Fibroblast of pulmonary artery (primary cell): Measurements from ENCODE around the gene ABCB8.

Experiments used
- DNase-seq: peaks from one replicate; pipeline ENCODE4 v3.0.0-alpha.2; 2010; ENCODE audit warnings: low read depth
- H3K4me3 ChIP-seq: replicated peaks from 2 replicates; pipeline ENCODE4 v1.5.1; 2011; ENCODE audit warnings: low read depth, mild to moderate bottlenecking, control low read depth, low read length, moderate library complexity
- TF ChIP-seq, protein P1 (sequence below): IDR thresholded peaks from 2 replicates; pipeline ENCODE4 v1.5.1; 2011; ENCODE audit warnings: mild to moderate bottlenecking, control low read depth, low read length, inconsistent platforms; ENCODE audit errors: missing control alignments

Gene ABCB8

DNA sequence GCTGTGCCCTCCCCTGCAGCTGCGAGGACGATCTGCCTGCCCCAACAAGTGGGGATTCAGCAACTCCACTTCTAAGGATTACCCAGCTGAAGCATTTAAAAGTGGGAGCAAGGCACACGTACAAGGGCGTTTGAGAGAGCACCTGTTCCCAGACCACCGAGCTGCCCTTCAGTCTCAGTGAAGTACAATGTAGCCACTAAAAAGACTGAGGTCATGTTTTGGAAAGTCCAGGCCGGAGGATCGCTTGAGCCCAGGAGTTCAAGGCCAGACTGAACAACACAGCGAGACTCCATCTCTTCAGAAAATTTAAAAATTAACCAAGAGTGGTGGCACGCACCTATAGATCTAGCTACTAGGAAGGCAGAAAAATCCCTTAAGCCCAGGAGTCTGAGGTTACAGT, 22.7 kb upstream of the ABCB8 start:
- DNase-seq = no peak
- TF ChIP-seq, protein P1, sequence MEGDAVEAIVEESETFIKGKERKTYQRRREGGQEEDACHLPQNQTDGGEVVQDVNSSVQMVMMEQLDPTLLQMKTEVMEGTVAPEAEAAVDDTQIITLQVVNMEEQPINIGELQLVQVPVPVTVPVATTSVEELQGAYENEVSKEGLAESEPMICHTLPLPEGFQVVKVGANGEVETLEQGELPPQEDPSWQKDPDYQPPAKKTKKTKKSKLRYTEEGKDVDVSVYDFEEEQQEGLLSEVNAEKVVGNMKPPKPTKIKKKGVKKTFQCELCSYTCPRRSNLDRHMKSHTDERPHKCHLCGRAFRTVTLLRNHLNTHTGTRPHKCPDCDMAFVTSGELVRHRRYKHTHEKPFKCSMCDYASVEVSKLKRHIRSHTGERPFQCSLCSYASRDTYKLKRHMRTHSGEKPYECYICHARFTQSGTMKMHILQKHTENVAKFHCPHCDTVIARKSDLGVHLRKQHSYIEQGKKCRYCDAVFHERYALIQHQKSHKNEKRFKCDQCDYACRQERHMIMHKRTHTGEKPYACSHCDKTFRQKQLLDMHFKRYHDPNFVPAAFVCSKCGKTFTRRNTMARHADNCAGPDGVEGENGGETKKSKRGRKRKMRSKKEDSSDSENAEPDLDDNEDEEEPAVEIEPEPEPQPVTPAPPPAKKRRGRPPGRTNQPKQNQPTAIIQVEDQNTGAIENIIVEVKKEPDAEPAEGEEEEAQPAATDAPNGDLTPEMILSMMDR = no peak
- H3K4me3 ChIP-seq = no peak overlapping the region

DNA sequence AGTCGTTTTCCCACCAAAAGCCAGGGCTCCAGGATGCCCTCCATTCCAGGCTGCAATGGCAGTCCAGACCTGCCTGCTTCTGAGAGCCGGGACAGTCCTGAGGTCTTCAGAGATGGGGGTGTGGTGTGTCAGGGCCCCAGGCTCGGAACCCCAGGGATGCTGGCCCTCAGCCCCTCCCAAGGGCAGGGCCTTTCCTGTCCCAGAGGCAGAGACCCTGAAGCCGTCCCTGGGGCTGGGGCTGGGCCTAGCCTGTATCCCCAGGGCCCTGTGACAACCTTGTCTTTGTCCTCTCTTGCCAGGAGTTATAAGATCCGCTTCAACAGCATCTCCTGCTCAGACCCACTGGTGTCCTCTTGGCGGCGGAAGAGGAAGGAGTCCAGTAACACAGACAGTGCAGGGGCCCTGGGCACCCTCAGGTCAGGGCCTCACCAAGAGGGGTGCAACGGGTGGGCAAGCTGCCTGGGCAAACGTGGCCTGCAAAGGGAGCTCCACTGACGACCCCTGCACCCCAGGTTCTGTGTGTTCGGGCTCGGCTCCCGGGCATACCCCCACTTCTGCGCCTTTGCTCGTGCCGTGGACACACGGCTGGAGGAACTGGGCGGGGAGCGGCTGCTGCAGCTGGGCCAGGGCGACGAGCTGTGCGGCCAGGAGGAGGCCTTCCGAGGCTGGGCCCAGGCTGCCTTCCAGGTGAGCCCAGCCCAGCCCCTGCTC, 21.5 kb upstream of the ABCB8 start:
- TF ChIP-seq, protein P1 = no peak
- H3K4me3 ChIP-seq = no peak overlapping the region
- DNase-seq = no peak

DNA sequence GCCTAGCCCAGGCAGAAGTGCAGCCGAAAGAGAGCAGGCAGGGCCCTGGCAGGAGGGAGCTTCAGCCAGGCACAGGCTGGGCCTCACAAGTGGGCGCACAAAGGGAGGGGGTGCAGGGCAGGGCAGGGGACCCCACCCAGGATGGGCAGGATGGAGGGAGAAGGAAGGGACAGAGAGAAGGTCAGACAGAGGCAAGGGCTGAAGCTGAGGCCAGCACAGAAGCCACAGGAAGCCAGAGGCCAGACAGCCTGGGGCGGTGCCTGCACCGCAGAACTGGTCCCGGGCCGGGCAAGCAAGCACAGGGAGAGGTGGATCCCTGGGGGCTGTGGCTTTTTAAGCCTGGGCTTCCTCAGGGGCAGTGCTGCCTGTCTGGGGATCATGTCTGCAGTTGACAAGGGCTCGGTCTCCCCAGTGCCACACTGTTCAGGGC, 20.8 kb upstream of the ABCB8 start:
- no peak overlapping the region for H3K4me3 ChIP-seq
- no peak for DNase-seq
- TF ChIP-seq, protein P1 = no peak

DNA sequence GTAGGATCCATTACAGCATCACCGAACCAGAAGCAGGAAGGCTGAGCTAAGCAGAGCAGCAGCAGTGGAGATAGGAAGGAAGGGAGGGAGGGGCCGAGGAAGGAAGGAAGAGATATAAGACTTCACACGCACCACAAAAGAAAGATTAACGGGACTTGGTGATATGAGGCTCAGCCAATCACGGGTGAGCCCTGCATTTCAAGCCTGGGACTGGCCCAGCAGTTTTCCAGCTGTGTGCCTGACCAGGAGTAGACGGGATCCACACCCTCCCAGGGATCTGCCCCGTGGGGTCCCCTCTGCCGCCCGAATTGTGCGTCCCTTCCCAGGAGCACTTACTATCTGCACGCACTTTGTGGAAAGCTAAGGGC, 20.1 kb upstream of the ABCB8 start:
- TF ChIP-seq, protein P1 = no peak
- H3K4me3 ChIP-seq = peak overlapping the region; percentile 29
- peak; percentile 44 for DNase-seq

DNA sequence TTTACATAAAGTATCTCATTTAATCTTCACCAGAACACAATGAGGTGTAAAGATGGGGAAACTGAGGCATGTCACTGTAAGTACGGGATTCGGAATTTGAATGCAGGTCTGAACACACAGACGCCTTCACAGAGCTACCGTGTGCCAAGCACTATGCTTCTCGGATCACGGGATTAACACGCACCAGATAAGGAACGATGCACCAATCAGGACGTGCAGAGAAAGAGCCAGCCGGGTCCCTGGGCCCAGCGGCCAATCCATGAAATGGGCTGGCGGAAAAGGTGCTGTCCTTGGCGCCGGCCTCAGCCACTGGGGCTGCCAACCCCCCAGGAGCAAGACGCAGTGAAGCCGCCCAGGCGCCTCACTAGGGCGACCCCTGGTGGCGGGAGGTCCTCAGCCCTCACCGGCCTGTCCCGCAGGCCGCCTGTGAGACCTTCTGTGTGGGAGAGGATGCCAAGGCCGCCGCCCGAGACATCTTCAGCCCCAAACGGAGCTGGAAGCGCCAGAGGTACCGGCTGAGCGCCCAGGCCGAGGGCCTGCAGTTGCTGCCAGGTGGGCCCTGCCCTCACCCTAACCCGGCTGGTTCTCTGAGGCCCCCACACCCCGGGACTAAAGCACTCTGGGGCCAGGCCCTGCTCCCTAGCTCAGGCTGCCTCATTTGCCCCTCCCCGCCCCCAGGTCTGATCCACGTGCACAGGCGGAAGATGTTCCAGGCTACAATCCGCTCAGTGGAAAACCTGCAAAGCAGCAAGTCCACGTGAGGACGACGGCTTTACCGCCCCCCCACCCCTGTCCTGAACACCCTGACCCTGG, 19.5 kb upstream of the ABCB8 start:
- peak overlapping the region; percentile 29 for H3K4me3 ChIP-seq
- DNase-seq = peak; percentile 60
- TF ChIP-seq, protein P1 = peak; percentile 67

DNA sequence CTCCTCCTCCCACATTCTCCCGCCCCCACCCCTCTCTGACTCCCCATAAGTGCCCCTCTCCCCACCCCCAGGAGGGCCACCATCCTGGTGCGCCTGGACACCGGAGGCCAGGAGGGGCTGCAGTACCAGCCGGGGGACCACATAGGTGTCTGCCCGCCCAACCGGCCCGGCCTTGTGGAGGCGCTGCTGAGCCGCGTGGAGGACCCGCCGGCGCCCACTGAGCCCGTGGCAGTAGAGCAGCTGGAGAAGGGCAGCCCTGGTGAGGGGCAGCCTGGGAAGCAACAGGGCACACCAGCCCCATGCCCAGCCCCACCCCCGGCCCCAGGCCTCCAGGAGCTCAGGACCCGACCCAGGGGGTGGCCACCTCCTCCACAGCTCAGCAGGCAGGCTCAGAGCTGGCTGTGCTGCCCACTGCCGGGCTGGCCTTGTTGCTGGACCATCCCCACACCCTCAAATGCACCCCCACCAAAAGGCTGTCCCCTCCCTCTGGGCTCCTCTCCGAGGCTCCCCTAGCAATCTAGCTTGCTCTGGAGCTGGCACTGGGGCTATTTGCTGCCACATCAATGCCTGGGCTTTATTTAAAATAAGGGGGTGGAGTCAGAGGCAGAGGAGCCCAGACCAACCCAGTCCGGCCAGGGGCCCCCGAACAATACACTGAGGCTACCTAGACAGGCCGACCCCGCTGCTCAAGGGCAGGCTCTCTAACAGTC, 18.8 kb upstream of the ABCB8 start:
- TF ChIP-seq, protein P1 = no peak
- no peak for DNase-seq
- H3K4me3 ChIP-seq = no peak overlapping the region
